Liver (tissue), 3 donors: ENCODE measurements around the gene ULK4.

Experiments used
- CTCF ChIP-seq: fragments of 150-350 bp; IDR thresholded peaks from 2 replicates; pipeline ENCODE4 v1.5.1; 2017; ENCODE audit warnings: improper control_type of control experiment, low read depth, low read length; ENCODE audit not compliant: missing input control
- HNF4G ChIP-seq: IDR thresholded peaks from 2 replicates; pipeline ENCODE4 v1.6.1; 2016; ENCODE audit warnings: antibody characterized with exemption
- MAX ChIP-seq: IDR thresholded peaks from 2 replicates; pipeline ENCODE4 v1.6.1; 2016; ENCODE audit warnings: antibody characterized with exemption
- SP1 ChIP-seq: IDR thresholded peaks from 2 replicates; pipeline ENCODE4 v1.6.1; 2018; ENCODE audit warnings: antibody characterized with exemption, mild to moderate bottlenecking
- donor health status: healthy.
- donor health status: healthy.

- no peak for TF ChIP-seq CTCF
- TF ChIP-seq MAX = no peak
- no peak for TF ChIP-seq SP1
- no peak for TF ChIP-seq HNF4G
These were observed 595.9 kb downstream of the ULK4 start for GRCh38 chr3:41365973-41366372.
